ENCODE results near the gene PSMD5. TPM values are rescaled to one million over a fixed set of nuclear protein-coding genes. Genes with fewer than 3 reads are reported as not detected.
A peak's percentile ranks its signal among the peaks of the same experiment; 100 is the strongest.

Gene PSMD5
- 14.4 and 26.1 TPM in 2 replicates for total RNA-seq (2014; rRNA removed; shearing (Covaris generic); ENCODE audit: low replicate concordance)

- H3K9ac ChIP-seq (ENCODE audit: low read length), result peak within 1 kb of the TSS; percentile 92
- peaks cover 8% of the 10 kb centered on the region; the same call in 1 of the 2 replicates for H4K20me1 ChIP-seq (ENCODE audit: insufficient read depth, low read depth, low read length)
- peaks cover 69% of the 10 kb centered on the region for H3K79me2 ChIP-seq (ENCODE audit: low read length)
Measured at GRCh38 chr9:120842685-120843485, at the start of gene PSMD5. Gene PSMD5, minus strand, starts transcription at chr9:120842922. Its CDS starts 13 bp downstream, at chr9:120842909.

DNA sequence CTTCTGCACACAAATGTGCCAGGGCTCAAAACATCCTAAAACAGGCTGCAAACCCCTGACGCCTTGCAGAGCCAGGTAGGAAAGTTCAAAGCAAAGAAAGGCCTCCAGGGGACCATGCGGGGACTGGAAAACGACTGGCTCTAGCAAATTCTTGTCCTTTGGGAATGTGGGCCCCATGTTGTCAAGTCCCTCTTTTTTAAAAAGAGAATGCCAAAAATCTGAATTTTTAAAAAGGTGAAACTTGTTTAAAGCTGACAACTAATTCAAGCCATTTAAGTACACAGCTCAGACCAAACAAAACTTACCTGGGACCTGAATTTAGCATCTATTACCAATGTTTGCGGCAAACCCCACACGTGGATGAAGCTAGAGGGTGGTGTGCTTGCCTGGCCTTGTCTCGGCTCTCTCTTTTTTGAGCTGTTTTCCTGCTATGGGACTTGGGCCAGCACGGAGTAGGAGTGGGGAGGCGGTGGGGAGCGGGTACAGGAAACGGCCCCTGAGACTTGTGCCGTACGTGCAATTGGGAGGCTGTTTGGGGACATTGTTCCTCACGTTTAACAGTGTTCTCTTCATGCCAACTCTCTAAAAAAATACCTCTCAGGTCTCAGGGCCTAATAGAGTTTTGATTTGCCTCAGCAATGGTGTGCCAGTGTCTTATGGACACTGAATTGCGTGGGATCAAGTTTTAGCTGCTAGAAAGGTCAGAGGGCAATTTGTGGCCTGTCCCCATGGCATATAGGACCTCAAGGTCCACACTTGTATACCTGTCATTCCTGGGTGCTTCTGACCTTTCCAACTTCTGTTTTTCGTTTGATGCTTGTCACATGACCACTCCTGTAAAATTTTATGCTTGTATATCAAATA is 49.4 kb upstream of the PSMD5 start:
- Histone ChIP-seq H3K4me1 (ENCODE audit: low read length) (peaks cover 33% of the 10 kb centered on the region), H2AFZ (ENCODE audit: low read length) (no peak overlapping the region), H3K27ac (ENCODE audit: low read length) (peak overlapping the region; percentile 88), H3K27me3 (ENCODE audit: low read length) (no peaks in the 10 kb centered on the region), H4K20me1 (ENCODE audit: insufficient read depth, low read depth, low read length) (no peaks in the 10 kb centered on the region), H3K9ac (ENCODE audit: low read length) (peak overlapping the region; percentile 35), H3K36me3 (ENCODE audit: insufficient read depth, low read length) (no peaks in the 10 kb centered on the region), H3K9me3 (ENCODE audit: low read length) (no peaks in the 10 kb centered on the region), H3K79me2 (ENCODE audit: low read length) (no peaks in the 10 kb centered on the region), H3K4me2 (ENCODE audit: low read depth, low read length, poor library complexity, severe bottlenecking) (peak overlapping the region; percentile 64), H3K9me2 (replicated peaks; ENCODE audit: insufficient read depth, low read length) (no peaks in the 10 kb centered on the region), H3K4me3 (ENCODE audit: low read length) (no peak overlapping the region; the same call in 1 of the 2 replicates)
- no peak for DNase-seq

More at GRCh38 chr9:120842685-120843485, at the start of gene PSMD5:
- Histone ChIP-seq H3K9me2 (replicated peaks; ENCODE audit: insufficient read depth, low read length) (no peaks in the 10 kb centered on the region), H3K27me3 (ENCODE audit: low read length) (no peaks in the 10 kb centered on the region), H3K4me1 (ENCODE audit: low read length) (peaks cover 70% of the 10 kb centered on the region), H3K9me3 (ENCODE audit: low read length) (no peaks in the 10 kb centered on the region), H3K4me2 (ENCODE audit: low read depth, low read length, poor library complexity, severe bottlenecking) (peak within 1 kb of the TSS; percentile 76), H3K36me3 (ENCODE audit: insufficient read depth, low read length) (peaks cover 16% of the 10 kb centered on the region), H3K4me3 (ENCODE audit: low read length) (peak within 1 kb of the TSS; percentile 84), H3K27ac (ENCODE audit: low read length) (peak within 1 kb of the TSS; percentile 87), H2AFZ (ENCODE audit: low read length) (peak within 1 kb of the TSS; percentile 82; the same call in 1 of the 2 replicates)
- DNase-seq, result peak; percentile 99

DNA sequence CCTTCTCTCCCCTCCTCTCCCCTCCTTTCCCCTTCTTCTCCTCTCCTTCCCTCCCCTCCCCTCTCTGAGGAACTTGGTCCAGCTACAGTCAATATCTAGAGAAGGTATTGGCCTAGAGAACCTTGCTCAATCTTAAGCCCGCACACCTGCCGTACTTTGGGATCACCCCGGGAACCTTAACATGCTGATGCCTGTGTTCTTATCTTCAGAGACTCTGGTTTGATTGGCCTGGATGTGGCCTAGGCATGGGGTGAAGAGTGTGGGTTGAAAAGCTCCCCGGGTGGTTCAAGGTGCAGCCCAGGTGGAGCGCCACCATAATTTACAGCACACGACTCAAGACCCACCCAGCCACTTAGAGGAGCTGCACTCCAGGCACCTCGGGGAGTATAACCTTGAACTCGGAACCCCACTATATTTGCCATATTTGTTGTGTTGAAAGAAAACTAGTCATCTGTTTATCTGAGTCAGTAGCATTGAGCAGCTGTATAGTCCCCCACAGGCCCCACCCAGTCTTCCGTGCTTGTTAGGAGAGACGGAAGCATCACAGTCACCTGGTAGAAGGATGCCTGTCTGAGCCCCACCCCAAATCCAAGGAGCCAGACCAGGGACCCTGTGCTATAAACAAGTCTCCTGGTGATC is 48.6 kb upstream of the PSMD5 start:
- Histone ChIP-seq H3K27ac (ENCODE audit: low read length) (no peak overlapping the region; the same call in 1 of the 2 replicates), H3K4me3 (ENCODE audit: low read length) (no peak overlapping the region), H2AFZ (ENCODE audit: low read length) (no peak overlapping the region), H3K36me3 (ENCODE audit: insufficient read depth, low read length) (no peaks in the 10 kb centered on the region), H3K9me2 (replicated peaks; ENCODE audit: insufficient read depth, low read length) (no peaks in the 10 kb centered on the region), H4K20me1 (ENCODE audit: insufficient read depth, low read depth, low read length) (no peaks in the 10 kb centered on the region), H3K79me2 (ENCODE audit: low read length) (no peaks in the 10 kb centered on the region), H3K4me1 (ENCODE audit: low read length) (peaks cover 38% of the 10 kb centered on the region), H3K4me2 (ENCODE audit: low read depth, low read length, poor library complexity, severe bottlenecking) (no peak overlapping the region), H3K27me3 (ENCODE audit: low read length) (no peaks in the 10 kb centered on the region), H3K9me3 (ENCODE audit: low read length) (no peaks in the 10 kb centered on the region), H3K9ac (ENCODE audit: low read length) (no peak overlapping the region)
- DNase-seq, result no peak

- H3K4me1 ChIP-seq (ENCODE audit: low read length), result peaks cover 45% of the 10 kb centered on the region
- H3K9ac ChIP-seq (ENCODE audit: low read length), result no peak overlapping the region
- no peaks in the 10 kb centered on the region for H3K9me3 ChIP-seq (ENCODE audit: low read length)
- H3K27me3 ChIP-seq (ENCODE audit: low read length), result no peaks in the 10 kb centered on the region
- H3K4me2 ChIP-seq (ENCODE audit: low read depth, low read length, poor library complexity, severe bottlenecking), result no peak overlapping the region
- no peak overlapping the region for H3K27ac ChIP-seq (ENCODE audit: low read length)
- no peaks in the 10 kb centered on the region for H3K9me2 ChIP-seq (replicated peaks; ENCODE audit: insufficient read depth, low read length)
- DNase-seq, result no peak
- no peaks in the 10 kb centered on the region for H4K20me1 ChIP-seq (ENCODE audit: insufficient read depth, low read depth, low read length)
- no peak overlapping the region for H3K4me3 ChIP-seq (ENCODE audit: low read length)
- H3K79me2 ChIP-seq (ENCODE audit: low read length), result no peaks in the 10 kb centered on the region
- H3K36me3 ChIP-seq (ENCODE audit: insufficient read depth, low read length), result no peaks in the 10 kb centered on the region
- no peak overlapping the region for H2AFZ ChIP-seq (ENCODE audit: low read length)
Measured at GRCh38 chr9:120890320-120891244, 47.9 kb upstream of the PSMD5 start.

DNA sequence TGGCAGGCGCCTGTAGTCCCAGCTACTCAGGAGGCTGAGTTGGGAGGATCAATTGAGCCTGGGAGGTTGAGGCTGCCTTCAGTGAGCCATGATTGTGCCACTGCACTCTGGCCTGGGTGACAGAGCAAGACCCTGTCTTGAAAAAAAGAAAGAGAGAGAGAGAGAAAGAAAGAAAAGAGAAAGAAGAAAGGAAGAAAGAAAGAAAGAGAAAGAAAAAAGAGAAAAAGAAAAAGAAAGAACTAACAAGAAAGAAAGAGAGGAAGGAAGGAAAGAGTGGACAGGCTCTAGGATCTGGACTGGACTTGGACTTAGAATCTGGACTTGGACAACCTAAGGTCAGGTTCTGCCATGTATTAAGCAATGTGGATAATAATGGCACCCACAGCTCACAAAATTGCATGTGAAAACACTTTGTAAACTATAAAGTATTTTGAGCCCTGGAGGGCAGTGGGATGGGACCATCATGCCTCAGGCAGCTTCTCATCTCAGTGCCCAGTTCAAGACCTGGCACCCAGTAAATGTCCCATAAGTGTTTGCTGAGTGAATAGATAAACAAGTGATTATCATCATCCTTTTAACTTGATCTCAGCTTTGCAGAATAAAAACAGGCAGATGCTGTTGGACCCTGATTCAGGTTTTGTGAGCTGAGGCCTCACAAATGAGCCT is 47.0 kb upstream of the PSMD5 start:
- Histone ChIP-seq H4K20me1 (ENCODE audit: insufficient read depth, low read depth, low read length) (no peaks in the 10 kb centered on the region), H3K36me3 (ENCODE audit: insufficient read depth, low read length) (no peaks in the 10 kb centered on the region), H2AFZ (ENCODE audit: low read length) (no peak overlapping the region), H3K4me1 (ENCODE audit: low read length) (peaks cover 47% of the 10 kb centered on the region), H3K4me3 (ENCODE audit: low read length) (no peak overlapping the region), H3K27ac (ENCODE audit: low read length) (no peak overlapping the region), H3K27me3 (ENCODE audit: low read length) (no peaks in the 10 kb centered on the region), H3K9me2 (replicated peaks; ENCODE audit: insufficient read depth, low read length) (no peaks in the 10 kb centered on the region), H3K4me2 (ENCODE audit: low read depth, low read length, poor library complexity, severe bottlenecking) (no peak overlapping the region), H3K9me3 (ENCODE audit: low read length) (no peaks in the 10 kb centered on the region), H3K79me2 (ENCODE audit: low read length) (no peaks in the 10 kb centered on the region), H3K9ac (ENCODE audit: low read length) (no peak overlapping the region)
- no peak for DNase-seq

GRCh38 chr9:120888626-120889025 is 45.9 kb upstream of the PSMD5 start:
- H3K36me3 ChIP-seq (ENCODE audit: insufficient read depth, low read length), result no peaks in the 10 kb centered on the region
- H3K9me2 ChIP-seq (replicated peaks; ENCODE audit: insufficient read depth, low read length), result no peaks in the 10 kb centered on the region
- no peaks in the 10 kb centered on the region for H3K79me2 ChIP-seq (ENCODE audit: low read length)
- DNase-seq, result no peak
- no peaks in the 10 kb centered on the region for H4K20me1 ChIP-seq (ENCODE audit: insufficient read depth, low read depth, low read length)
- no peak overlapping the region for H2AFZ ChIP-seq (ENCODE audit: low read length)
- H3K27me3 ChIP-seq (ENCODE audit: low read length), result no peaks in the 10 kb centered on the region
- peaks cover 40% of the 10 kb centered on the region for H3K4me1 ChIP-seq (ENCODE audit: low read length)
- H3K4me2 ChIP-seq (ENCODE audit: low read depth, low read length, poor library complexity, severe bottlenecking), result no peak overlapping the region
- no peak overlapping the region for H3K27ac ChIP-seq (ENCODE audit: low read length)
- no peaks in the 10 kb centered on the region for H3K9me3 ChIP-seq (ENCODE audit: low read length)
- H3K4me3 ChIP-seq (ENCODE audit: low read length), result no peak overlapping the region
- no peak overlapping the region for H3K9ac ChIP-seq (ENCODE audit: low read length)

DNA sequence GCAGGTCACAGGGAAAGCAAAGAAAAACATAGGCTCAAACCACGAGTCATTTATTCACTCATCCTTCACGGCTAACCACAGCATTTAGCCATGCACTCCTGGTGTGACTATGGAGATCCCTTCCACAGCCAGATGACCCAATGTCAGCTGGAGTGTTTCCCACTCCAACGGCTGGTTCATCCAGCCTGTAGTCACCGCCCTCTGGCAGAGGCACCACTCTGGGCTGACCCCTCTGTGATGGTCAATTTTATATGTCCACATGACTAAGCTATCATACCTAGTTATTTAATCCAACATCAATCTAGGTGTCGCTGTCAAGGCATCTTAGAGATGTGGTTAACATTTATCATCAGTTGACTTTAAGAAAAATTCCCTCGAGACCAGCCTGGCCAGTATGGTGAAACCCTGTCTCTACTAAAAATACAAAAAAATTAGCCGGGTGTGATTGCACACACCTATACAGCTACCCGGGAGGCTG is 43.8 kb upstream of the PSMD5 start:
- H3K9ac ChIP-seq (ENCODE audit: low read length), result 0 out of 2 replicates have a peak overlapping the region, but pooled peaks have one; percentile 5

More for the DNA sequence above, 43.8 kb upstream of the PSMD5 start:
- Histone ChIP-seq H3K9me3 (ENCODE audit: low read length) (no peaks in the 10 kb centered on the region), H3K9me2 (replicated peaks; ENCODE audit: insufficient read depth, low read length) (no peaks in the 10 kb centered on the region), H3K27me3 (ENCODE audit: low read length) (no peaks in the 10 kb centered on the region), H3K36me3 (ENCODE audit: insufficient read depth, low read length) (no peaks in the 10 kb centered on the region), H3K4me1 (ENCODE audit: low read length) (peaks cover 36% of the 10 kb centered on the region), H3K27ac (ENCODE audit: low read length) (no peak overlapping the region), H2AFZ (ENCODE audit: low read length) (no peak overlapping the region), H4K20me1 (ENCODE audit: insufficient read depth, low read depth, low read length) (no peaks in the 10 kb centered on the region), H3K4me2 (ENCODE audit: low read depth, low read length, poor library complexity, severe bottlenecking) (peak overlapping the region; percentile 41), H3K4me3 (ENCODE audit: low read length) (no peak overlapping the region), H3K79me2 (ENCODE audit: low read length) (no peaks in the 10 kb centered on the region)
- DNase-seq, result peak; percentile 76
